GM21447 (cell line): ENCODE results near the gene PSMD14.
"Not testable (repeated sequence)": the region's sequence is repeated elsewhere in the genome, so short reads cannot be mapped to it uniquely, and the experiment has no call there.

Experiments used
- ATAC-seq: cut with Tn5 transposase; IDR thresholded peaks from one replicate; pipeline ENCODE4 v1.9.1; 2021; ENCODE audit not compliant: unreplicated experiment

PSMD14 gene

GRCh38 chr2:161335626-161336025 lies 27.4 kb downstream of the PSMD14 start:
- ATAC-seq, result no peak

- ATAC-seq, result no peak
These were observed 29.0 kb downstream of the PSMD14 start for GRCh38 chr2:161337247-161337646.

- not testable (repeated sequence) for ATAC-seq
These were observed 31.3 kb downstream of the PSMD14 start for GRCh38 chr2:161339532-161339931.

DNA sequence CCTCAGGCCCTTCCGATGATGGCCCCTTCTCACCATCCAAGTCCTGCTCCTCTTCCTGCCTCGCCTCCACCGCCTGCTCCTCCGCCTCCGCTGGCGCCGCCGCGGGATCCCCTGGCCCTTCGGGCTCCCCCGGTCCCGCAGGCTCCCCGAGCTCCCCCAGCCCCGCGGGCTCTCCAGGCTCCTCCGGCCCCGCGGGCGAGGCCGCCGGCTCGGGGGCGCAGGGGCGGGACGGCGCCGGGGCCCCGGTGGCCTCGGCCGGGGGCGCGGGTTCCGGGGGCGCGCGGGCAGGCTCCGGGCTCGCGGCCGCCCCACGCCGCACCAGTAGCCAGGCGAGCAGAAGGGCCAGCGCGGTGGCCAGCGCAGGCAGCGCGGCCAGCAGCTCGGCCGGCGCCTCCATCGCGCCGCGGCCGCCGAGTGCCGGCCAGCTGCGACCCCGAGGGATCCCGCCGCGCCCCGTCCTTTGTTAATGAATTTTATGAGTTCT lies 32.7 kb downstream of the PSMD14 start:
- ATAC-seq, result not testable (repeated sequence)

- no peak for ATAC-seq
These were observed 35.0 kb downstream of the PSMD14 start for GRCh38 chr2:161343235-161343634.

DNA sequence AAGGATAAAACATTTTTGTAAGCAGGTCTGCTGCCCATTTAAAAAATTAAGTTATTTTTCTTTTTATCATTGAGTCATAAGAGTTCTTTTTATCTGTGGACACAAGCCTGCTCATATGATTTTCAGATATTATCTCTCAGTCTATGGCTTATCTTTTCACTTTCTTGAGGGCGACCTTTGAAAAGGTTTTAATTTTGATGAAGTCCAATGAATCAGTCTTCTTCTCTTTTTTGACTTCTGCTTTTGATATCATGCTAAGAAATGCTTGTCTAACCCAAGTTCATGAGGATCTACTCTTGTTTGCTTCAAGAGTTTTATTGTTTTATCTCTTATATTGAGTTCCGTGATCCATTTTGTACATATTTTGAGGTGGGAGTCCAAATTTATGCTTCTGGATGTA lies 36.5 kb downstream of the PSMD14 start:
- ATAC-seq, result no peak

GRCh38 chr2:161351678-161352077 lies 43.5 kb downstream of the PSMD14 start:
- no peak for ATAC-seq

GRCh38 chr2:161352719-161353118 lies 44.5 kb downstream of the PSMD14 start:
- ATAC-seq, result no peak

DNA sequence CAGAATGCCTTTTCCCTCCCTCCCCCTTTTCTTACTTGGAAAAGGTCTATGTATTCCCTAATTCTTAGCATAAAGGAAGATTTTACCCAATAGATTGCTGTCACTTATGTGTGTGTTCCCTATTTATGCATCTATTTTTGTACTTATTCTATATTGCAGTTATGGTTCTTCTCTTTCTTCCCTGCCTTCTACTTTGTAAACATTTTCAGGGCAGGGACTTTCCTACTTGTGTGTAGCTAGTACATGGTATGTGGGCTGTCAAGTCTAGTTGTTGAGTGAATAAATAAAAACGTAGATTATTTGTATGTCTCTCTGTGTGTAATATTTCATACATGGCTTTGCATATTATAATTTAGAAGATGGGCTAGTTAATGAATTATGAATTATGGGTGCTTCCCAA lies 45.3 kb downstream of the PSMD14 start:
- no peak for ATAC-seq

GRCh38 chr2:161354106-161354505 lies 45.9 kb downstream of the PSMD14 start:
- no peak for ATAC-seq

DNA sequence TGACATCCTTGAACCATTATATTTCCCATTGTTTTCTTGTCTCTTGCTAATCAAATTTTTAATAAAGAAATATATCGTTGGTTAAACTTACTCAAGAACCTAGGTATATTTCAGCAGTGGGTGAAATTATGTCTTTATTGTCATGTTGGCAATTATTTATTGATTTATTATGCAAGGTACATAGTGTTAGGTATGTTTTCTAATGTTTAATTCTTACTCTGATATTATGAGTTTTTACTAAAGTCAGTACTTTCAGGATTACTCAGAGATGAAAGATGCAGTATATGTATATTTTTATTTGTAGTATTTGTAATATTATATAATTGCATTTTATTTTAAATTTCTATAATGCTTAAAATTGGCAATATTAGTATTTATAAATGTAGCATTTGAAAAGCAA lies 46.9 kb downstream of the PSMD14 start:
- ATAC-seq, result no peak

GRCh38 chr2:161355983-161356382 lies 47.8 kb downstream of the PSMD14 start:
- no peak for ATAC-seq

DNA sequence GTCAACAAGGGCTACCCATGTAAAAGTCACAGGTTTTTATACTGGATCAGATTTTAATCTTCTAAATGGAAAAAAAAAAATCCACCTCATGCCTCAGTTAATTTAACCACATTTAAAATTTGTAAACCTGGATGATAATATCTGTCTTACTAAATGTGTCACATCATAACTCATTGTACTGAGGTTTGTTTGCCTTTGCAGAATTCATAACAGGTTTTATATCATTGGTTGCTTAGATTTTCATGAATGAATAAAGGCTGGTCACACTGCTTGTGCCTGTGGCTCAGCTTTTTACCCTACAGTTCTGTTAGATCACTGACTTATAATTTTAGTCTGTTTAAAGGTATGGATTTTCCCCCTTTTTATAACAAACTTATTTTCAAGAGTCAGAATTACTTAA lies 48.9 kb downstream of the PSMD14 start:
- no peak for ATAC-seq

GRCh38 chr2:161358838-161359237 lies 50.6 kb downstream of the PSMD14 start:
- ATAC-seq, result no peak

GRCh38 chr2:161360095-161360654 lies 52.0 kb downstream of the PSMD14 start:
- ATAC-seq, result not testable (repeated sequence)

DNA sequence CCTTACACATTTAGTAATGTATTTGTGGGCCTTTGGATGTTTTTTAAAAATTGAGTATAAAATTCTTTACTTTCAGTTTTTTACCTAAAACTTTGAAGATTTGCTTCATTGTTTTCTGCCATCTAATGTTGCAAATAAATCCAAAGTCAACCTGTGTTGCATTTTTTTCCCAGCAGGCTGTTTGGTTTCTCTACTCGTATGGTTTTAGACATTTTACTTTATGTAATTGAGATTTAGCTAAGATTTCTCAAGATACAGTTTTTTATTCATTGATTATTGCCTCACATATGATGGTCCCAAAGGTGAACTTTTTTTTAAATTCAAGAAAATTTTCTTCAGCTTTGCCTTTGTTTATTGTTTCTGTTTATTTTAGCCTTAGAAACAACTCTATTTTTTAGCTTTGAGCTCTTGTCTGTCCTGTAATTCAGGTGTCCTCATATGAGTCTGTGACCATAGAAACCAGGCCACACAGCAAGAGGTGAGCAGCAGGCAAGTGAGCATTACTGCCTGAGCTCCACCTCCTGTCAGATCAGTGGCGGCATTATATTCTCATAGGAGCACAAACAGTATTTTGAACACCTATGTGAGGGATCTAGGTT lies 54.4 kb downstream of the PSMD14 start:
- ATAC-seq, result no peak

DNA sequence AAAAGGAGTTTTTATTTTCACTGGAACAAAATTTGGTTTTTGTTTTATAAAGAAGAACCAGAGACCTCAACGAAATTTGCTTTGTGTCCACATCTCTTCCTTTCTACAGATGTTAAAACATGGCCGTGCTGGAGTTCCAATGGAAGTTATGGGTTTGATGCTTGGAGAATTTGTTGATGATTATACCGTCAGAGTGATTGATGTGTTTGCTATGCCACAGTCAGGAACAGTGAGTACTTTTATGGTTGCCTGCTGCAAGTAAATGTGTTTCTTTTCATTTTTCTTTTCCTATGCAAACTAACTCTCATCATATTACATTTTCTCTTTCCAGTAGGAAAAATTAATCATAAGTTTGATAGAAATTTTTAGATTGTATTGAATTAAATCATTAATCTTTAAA lies 59.5 kb downstream of the PSMD14 start:
- ATAC-seq, result no peak

DNA sequence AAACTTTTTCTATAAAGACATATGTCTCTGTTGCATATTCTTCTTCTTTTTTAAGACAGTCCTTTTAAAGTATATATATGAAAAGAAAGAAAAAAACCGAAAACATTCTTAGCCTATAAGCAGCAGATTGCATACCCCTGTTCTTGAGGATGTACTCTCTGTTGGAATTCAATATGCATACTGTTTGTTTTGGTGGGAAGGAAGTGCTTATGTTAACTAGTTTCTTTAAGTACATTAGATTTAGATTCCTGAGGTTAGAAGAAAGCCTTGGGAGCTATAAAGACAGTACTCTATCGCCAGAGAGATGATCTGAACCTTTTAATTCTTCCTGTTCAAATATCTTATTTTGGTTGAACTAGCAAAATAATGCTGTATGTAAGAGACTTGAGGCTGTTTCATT lies 61.1 kb downstream of the PSMD14 start:
- no peak for ATAC-seq

GRCh38 chr2:161370981-161371380 lies 62.8 kb downstream of the PSMD14 start:
- no peak for ATAC-seq

- ATAC-seq, result no peak
These were observed 63.6 kb downstream of the PSMD14 start for GRCh38 chr2:161371869-161372268.

- ATAC-seq, result no peak
These were observed 65.7 kb downstream of the PSMD14 start for GRCh38 chr2:161373942-161374341.

- no peak for ATAC-seq
These were observed 66.2 kb downstream of the PSMD14 start for GRCh38 chr2:161374446-161374845.

- ATAC-seq, result no peak
These were observed 71.5 kb downstream of the PSMD14 start for GRCh38 chr2:161379740-161380139.
